ENCODE data around the gene DPM2. TPM values are rescaled to one million over a fixed set of nuclear protein-coding genes. Genes with fewer than 3 reads are reported as not detected.

DPM2 gene
- total RNA-seq, 6 experiments from 2014 or later, result 10.6 to 19.1 (median 13.9) TPM

- peaks cover 0 to 23% (median 12%) of the 10 kb centered on the region in 4 donors for H3K4me1 ChIP-seq
- no peaks in the 10 kb centered on the region for H3K9me3 ChIP-seq
- peak overlapping the region; percentile 87 to 93 (median 90) for H3K27ac ChIP-seq
- H3K4me3 ChIP-seq, result peak overlapping the region; percentile 88 to 95 (median 93)
- no peaks in the 10 kb centered on the region for H3K27me3 ChIP-seq
- ATAC-seq (peak; percentile 83 to 91 (median 87)), DNase-seq (peak; percentile 86 to 91 (median 89))
- intact Hi-C loops (cut with DNase I), result no loop called here
- peaks cover 0 to 40% (median 28%) of the 10 kb centered on the region in 4 donors for H3K36me3 ChIP-seq
- 6% methylated on average over 11 of the region's 19 CpGs for WGBS (ENCODE audit: insufficient coverage, low coverage, low lambda C conversion rate, missing lambda C conversion rate)
- peak; percentile 48 for TF ChIP-seq POLR2A (IDR thresholded peaks at IDR 0.05)
- no peak for TF ChIP-seq CTCF (IDR thresholded peaks at IDR 0.05)
Measured at GRCh38 chr9:127897193-127897692, 40.4 kb downstream of the DPM2 start.

- 49% methylated on average over 11 of the region's 16 CpGs for WGBS (ENCODE audit: insufficient coverage, low coverage, low lambda C conversion rate, missing lambda C conversion rate)
- no peaks in the 10 kb centered on the region for H3K9me3 ChIP-seq
- H3K27me3 ChIP-seq, result no peaks in the 10 kb centered on the region
- DNase-seq (no peak), ATAC-seq (no peak)
- no peak for TF ChIP-seq POLR2A (IDR thresholded peaks at IDR 0.05)
- H3K4me1 ChIP-seq, result peaks cover 0 to 23% (median 12%) of the 10 kb centered on the region in 4 donors
- H3K4me3 ChIP-seq, result peak overlapping the region; percentile 88 to 95 (median 93)
- H3K27ac ChIP-seq, result peak overlapping the region; percentile 61 to 90 (median 87)
- intact Hi-C loops (cut with DNase I), result no loop called here
- peaks cover 0 to 44% (median 28%) of the 10 kb centered on the region in 4 donors for H3K36me3 ChIP-seq
Measured at GRCh38 chr9:127896395-127897192, 41.1 kb downstream of the DPM2 start.

- no peak for ATAC-seq
- WGBS (ENCODE audit: insufficient coverage, low coverage, low lambda C conversion rate, missing lambda C conversion rate), result 85% methylated on average over 6 of the region's 8 CpGs
- TF ChIP-seq CTCF (IDR thresholded peaks at IDR 0.05), result no peak
- TF ChIP-seq POLR2A (IDR thresholded peaks at IDR 0.05), result no peak
- no peaks in the 10 kb centered on the region for H3K27me3 ChIP-seq
- H3K36me3 ChIP-seq, result peaks cover 0 to 48% (median 29%) of the 10 kb centered on the region in 4 donors
- DNase-seq, result no peak
- no peak overlapping the region for H3K4me3 ChIP-seq
- no peak overlapping the region for H3K27ac ChIP-seq
- H3K9me3 ChIP-seq, result no peaks in the 10 kb centered on the region
- intact Hi-C loops (cut with DNase I), result no loop called here
- H3K4me1 ChIP-seq, result peaks cover 0 to 23% (median 12%) of the 10 kb centered on the region in 4 donors
Measured at GRCh38 chr9:127895811-127896210, 41.8 kb downstream of the DPM2 start.

GRCh38 chr9:127893392-127893791 is 44.3 kb downstream of the DPM2 start:
- Histone ChIP-seq H3K27me3 (no peaks in the 10 kb centered on the region), H3K9me3 (no peaks in the 10 kb centered on the region), H3K4me3 (no peak overlapping the region), H3K36me3 (peaks cover 0 to 61% (median 38%) of the 10 kb centered on the region in 4 donors), H3K4me1 (peaks cover 0 to 21% (median 9%) of the 10 kb centered on the region in 4 donors), H3K27ac (no peak overlapping the region)
- WGBS (ENCODE audit: insufficient coverage, low coverage, low lambda C conversion rate, missing lambda C conversion rate), result 100% methylated on average over 3 of the region's 4 CpGs
- DNase-seq (no peak), ATAC-seq (no peak)
- TF ChIP-seq CTCF (IDR thresholded peaks at IDR 0.05) (no peak), POLR2A (IDR thresholded peaks at IDR 0.05) (no peak)
- intact Hi-C loops (cut with DNase I), result no loop called here

GRCh38 chr9:127892831-127893230 is 44.8 kb downstream of the DPM2 start:
- DNase-seq, result no peak
- no peak for TF ChIP-seq POLR2A (IDR thresholded peaks at IDR 0.05)
- TF ChIP-seq CTCF (IDR thresholded peaks at IDR 0.05), result no peak
- ATAC-seq, result no peak
- 92% methylated on average over 6 of the region's 6 CpGs for WGBS (ENCODE audit: insufficient coverage, low coverage, low lambda C conversion rate, missing lambda C conversion rate)
- Histone ChIP-seq H3K36me3 (peaks cover 0 to 65% (median 40%) of the 10 kb centered on the region in 4 donors), H3K27ac (no peak overlapping the region), H3K4me1 (peaks cover 0 to 17% (median 7%) of the 10 kb centered on the region in 4 donors), H3K27me3 (no peaks in the 10 kb centered on the region), H3K9me3 (no peaks in the 10 kb centered on the region), H3K4me3 (no peak overlapping the region)
- intact Hi-C loops (cut with DNase I), result no loop called here
